ENCODE results near the gene GKN2. TPM values are rescaled to one million over a fixed set of nuclear protein-coding genes. Genes with fewer than 3 reads are reported as not detected.

GKN2 gene
- not detected for total RNA-seq (2021; ENCODE audit: unreplicated experiment)
- not detected in 2 replicates for polyA plus RNA-seq (2012)
- not detected for Bru-seq, nascent RNA
- not detected for BruChase-seq, experiment 1, labeled RNA remaining after a 6-hour chase
- BruChase-seq, experiment 2, labeled RNA remaining after a 2-hour chase, result not detected
- long read RNA-seq, result 0 reads

DNA sequence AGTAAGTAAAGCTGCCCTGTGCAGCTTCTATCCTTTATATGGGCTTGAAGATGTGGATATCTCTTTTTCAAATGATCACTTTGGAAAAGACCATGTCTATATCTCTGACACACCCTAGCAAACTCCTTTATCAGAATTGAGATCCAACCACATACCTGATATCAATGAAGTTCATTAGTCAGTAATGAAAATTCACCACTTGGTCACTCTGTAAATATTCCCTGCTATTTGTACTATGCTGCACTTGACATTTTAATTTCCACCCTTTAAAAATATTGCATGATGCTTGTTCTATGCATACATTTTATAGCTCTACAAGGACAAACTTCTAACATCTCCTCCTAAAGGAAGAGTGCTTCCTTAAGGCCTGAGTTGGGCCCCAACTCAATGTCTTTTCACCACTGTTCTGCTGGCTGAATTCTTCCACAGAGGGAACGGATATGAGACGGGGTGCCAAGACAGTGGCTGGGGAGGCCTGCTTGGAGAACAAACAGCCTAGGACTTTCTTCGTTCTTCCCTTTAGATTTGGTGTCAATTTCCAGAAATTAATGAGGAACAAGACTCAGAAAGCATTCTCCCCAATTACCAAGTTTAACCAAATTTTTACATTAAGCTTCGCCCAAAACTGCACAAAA lies at the start of gene GKN2:
TSS of gene GKN2 (minus strand) at position 7 of the 635 bp plus-strand sequence. CDS start 32 bp downstream, outside the sequence.
- Histone ChIP-seq H3K27me3 (ENCODE audit: insufficient read depth, low read length) (no peaks in the 10 kb centered on the region), H2AFZ (ENCODE audit: low read depth, low read length, poor library complexity, severe bottlenecking) (no peak within 1 kb of the TSS), H3K4me2 (ENCODE audit: low read length) (no peak within 1 kb of the TSS), H3K79me2 (ENCODE audit: insufficient read depth, low read length) (no peaks in the 10 kb centered on the region), H3K27ac (ENCODE audit: low read depth, low read length) (no peak within 1 kb of the TSS), H3K4me3 (replicated peaks in 1 of 2; ENCODE audit: low read depth in 1 of 2, low read length in 2 of 2) (no peak within 1 kb of the TSS), H3K9me2 (ENCODE audit: insufficient read depth) (no peaks in the 10 kb centered on the region), H3K9me3 (ENCODE audit: control insufficient read depth in 1 of 2, insufficient read depth in 1 of 2, low read depth in 1 of 2, low read length in 2 of 2) (no peaks in the 10 kb centered on the region), H4K20me1 (ENCODE audit: insufficient read depth) (no peaks in the 10 kb centered on the region), H3K36me3 (ENCODE audit: control insufficient read depth in 1 of 2, insufficient read depth in 2 of 2, low read length in 2 of 2) (no peaks in the 10 kb centered on the region), H3K9ac (ENCODE audit: low read length) (no peak within 1 kb of the TSS), H3K4me1 (ENCODE audit: control insufficient read depth in 1 of 2, insufficient read depth in 2 of 2, low read length in 2 of 2) (no peaks in the 10 kb centered on the region)
- RAD21 ChIA-PET (ENCODE audit: low non-redundant PET in 1 of 2, low total read pairs in 2 of 2, uncharacterized antibody in 2 of 2, unreplicated experiment in 2 of 2), result no interaction called here
- POLR2A ChIA-PET, result no interaction called here
- CTCF ChIA-PET, result interaction anchor here (1.5 kb wide), 1 partner anchor 10 kb away, joined by 11 read pairs; no protein-coding TSS in a partner anchor
- no peak for DNase-seq (ENCODE audit: low read depth, low spot score)
- BruUV-seq (replicated peaks), result no TSS peak
- intact Hi-C loops (cut with micrococcal nuclease), result no loop called here
- no peak for ATAC-seq
- TF ChIP-seq EZH2phosphoT487 (IDR thresholded peaks at IDR 0.05; ENCODE audit: borderline replicate concordance) (no peak), SIN3A (IDR thresholded peaks at IDR 0.05; ENCODE audit: low read depth) (no peak), ZNF274 (IDR thresholded peaks at IDR 0.05; ENCODE audit: low read depth, low read length) (no peak), YY1 (IDR thresholded peaks at IDR 0.05; ENCODE audit: extremely low read depth, insufficient replicate concordance, low read depth, low read length) (no peak), POLR2A (IDR thresholded peaks at IDR 0.05; ENCODE audit: borderline replicate concordance, extremely low read depth, insufficient read depth, insufficient read length) (no peak), POLR2AphosphoS5 (IDR thresholded peaks at IDR 0.05; ENCODE audit: low read depth, low read length) (no peak), ATF3 (IDR thresholded peaks at IDR 0.05) (no peak), RAD21 (IDR thresholded peaks at IDR 0.05; ENCODE audit: low read depth) (no peak), EZH2 (IDR thresholded peaks at IDR 0.05) (no peak), EGR1 (IDR thresholded peaks at IDR 0.05; ENCODE audit: low read depth) (no peak), SRF (IDR thresholded peaks at IDR 0.05; ENCODE audit: low read depth) (no peak), MAX (IDR thresholded peaks at IDR 0.05) (no peak), ZFX (IDR thresholded peaks at IDR 0.05) (no peak), JUND (IDR thresholded peaks at IDR 0.05) (no peak), TCF7L2 (IDR thresholded peaks at IDR 0.05; ENCODE audit: borderline replicate concordance, extremely low read depth, insufficient read depth, insufficient read length) (no peak)
- TF ChIP-seq, protein P1, sequence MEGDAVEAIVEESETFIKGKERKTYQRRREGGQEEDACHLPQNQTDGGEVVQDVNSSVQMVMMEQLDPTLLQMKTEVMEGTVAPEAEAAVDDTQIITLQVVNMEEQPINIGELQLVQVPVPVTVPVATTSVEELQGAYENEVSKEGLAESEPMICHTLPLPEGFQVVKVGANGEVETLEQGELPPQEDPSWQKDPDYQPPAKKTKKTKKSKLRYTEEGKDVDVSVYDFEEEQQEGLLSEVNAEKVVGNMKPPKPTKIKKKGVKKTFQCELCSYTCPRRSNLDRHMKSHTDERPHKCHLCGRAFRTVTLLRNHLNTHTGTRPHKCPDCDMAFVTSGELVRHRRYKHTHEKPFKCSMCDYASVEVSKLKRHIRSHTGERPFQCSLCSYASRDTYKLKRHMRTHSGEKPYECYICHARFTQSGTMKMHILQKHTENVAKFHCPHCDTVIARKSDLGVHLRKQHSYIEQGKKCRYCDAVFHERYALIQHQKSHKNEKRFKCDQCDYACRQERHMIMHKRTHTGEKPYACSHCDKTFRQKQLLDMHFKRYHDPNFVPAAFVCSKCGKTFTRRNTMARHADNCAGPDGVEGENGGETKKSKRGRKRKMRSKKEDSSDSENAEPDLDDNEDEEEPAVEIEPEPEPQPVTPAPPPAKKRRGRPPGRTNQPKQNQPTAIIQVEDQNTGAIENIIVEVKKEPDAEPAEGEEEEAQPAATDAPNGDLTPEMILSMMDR (IDR thresholded peaks at IDR 0.05 in 2 of 3, conservative IDR thresholded peaks at IDR 0.05 in 1 of 3; ENCODE audit: borderline replicate concordance in 1 of 3, insufficient read depth in 1 of 3, low read depth in 2 of 3, low read length in 2 of 3), result no peak
- TF ChIP-seq, protein P2, sequence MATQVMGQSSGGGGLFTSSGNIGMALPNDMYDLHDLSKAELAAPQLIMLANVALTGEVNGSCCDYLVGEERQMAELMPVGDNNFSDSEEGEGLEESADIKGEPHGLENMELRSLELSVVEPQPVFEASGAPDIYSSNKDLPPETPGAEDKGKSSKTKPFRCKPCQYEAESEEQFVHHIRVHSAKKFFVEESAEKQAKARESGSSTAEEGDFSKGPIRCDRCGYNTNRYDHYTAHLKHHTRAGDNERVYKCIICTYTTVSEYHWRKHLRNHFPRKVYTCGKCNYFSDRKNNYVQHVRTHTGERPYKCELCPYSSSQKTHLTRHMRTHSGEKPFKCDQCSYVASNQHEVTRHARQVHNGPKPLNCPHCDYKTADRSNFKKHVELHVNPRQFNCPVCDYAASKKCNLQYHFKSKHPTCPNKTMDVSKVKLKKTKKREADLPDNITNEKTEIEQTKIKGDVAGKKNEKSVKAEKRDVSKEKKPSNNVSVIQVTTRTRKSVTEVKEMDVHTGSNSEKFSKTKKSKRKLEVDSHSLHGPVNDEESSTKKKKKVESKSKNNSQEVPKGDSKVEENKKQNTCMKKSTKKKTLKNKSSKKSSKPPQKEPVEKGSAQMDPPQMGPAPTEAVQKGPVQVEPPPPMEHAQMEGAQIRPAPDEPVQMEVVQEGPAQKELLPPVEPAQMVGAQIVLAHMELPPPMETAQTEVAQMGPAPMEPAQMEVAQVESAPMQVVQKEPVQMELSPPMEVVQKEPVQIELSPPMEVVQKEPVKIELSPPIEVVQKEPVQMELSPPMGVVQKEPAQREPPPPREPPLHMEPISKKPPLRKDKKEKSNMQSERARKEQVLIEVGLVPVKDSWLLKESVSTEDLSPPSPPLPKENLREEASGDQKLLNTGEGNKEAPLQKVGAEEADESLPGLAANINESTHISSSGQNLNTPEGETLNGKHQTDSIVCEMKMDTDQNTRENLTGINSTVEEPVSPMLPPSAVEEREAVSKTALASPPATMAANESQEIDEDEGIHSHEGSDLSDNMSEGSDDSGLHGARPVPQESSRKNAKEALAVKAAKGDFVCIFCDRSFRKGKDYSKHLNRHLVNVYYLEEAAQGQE (IDR thresholded peaks at IDR 0.05; ENCODE audit: low read depth), result no peak
